Mesenchymal stem cell (in vitro differentiated cells and primary cell): ENCODE measurements around the gene ADSL.

ENCODE experiments used
- DNase-seq: peaks from one replicate; pipeline ENCODE4 v3.0.0-alpha.2; 2013
- H2AFZ ChIP-seq: one replicate; pipeline ENCODE4 v1.6.1; 2013; ENCODE audit warnings: low read depth, mild to moderate bottlenecking, control low read depth, inconsistent platforms, low read length, moderate library complexity
- H2AK5ac ChIP-seq: 2 replicates; pipeline ENCODE4 v1.6.1; 2013; ENCODE audit warnings: low read length, moderate library complexity, mild to moderate bottlenecking, inconsistent platforms; ENCODE audit not compliant: severe bottlenecking
- H2BK120ac ChIP-seq: one replicate; pipeline ENCODE4 v1.6.1; 2013; ENCODE audit warnings: low read depth, mild to moderate bottlenecking, inconsistent platforms, low read length, moderate library complexity
- H2BK12ac ChIP-seq, 2 experiments: one replicate each; pipeline ENCODE4 v1.6.1; 2013; ENCODE audit warnings: inconsistent platforms in 2 of 2, low read length in 2 of 2, mild to moderate bottlenecking in 2 of 2, moderate library complexity in 2 of 2, control low read depth in 1 of 2
- H2BK15ac ChIP-seq: one replicate; pipeline ENCODE4 v1.6.1; 2013; ENCODE audit warnings: mild to moderate bottlenecking, low read depth, inconsistent platforms; ENCODE audit not compliant: poor library complexity, severe bottlenecking
- H2BK5ac ChIP-seq: 2 replicates; pipeline ENCODE4 v1.6.1; 2013; ENCODE audit warnings: low read depth, mild to moderate bottlenecking, low read length, control low read depth, inconsistent platforms; ENCODE audit not compliant: poor library complexity, severe bottlenecking
- H3K14ac ChIP-seq, 2 experiments: one replicate each; pipeline ENCODE4 v1.6.1; 2013; ENCODE audit warnings: inconsistent platforms in 2 of 2, low read length in 2 of 2, control low read depth in 1 of 2, mild to moderate bottlenecking in 1 of 2, moderate library complexity in 1 of 2
- H3K18ac ChIP-seq, 2 experiments: one replicate each; pipeline ENCODE4 v1.6.1; 2013; ENCODE audit warnings: inconsistent platforms in 2 of 2, low read length in 2 of 2, control low read depth in 1 of 2, low read depth in 1 of 2, mild to moderate bottlenecking in 1 of 2
- H3K23ac ChIP-seq, 2 experiments: one replicate each; pipeline ENCODE4 v1.6.1; 2013; ENCODE audit warnings: inconsistent platforms in 2 of 2, low read length in 2 of 2, mild to moderate bottlenecking in 2 of 2, moderate library complexity in 2 of 2, control low read depth in 1 of 2
- H3K27ac ChIP-seq: 2 replicates; pipeline ENCODE4 v1.5.1; 2013; ENCODE audit warnings: mild to moderate bottlenecking, moderate library complexity, low read length, control low read depth, inconsistent platforms; ENCODE audit not compliant: poor library complexity, severe bottlenecking
- H3K27me3 ChIP-seq, 2 experiments: 2 replicates each; pipeline versions ENCODE4 v1.6.1 to v1.7.0; 2013; ENCODE audit warnings: low read length in 2 of 2, mild to moderate bottlenecking in 2 of 2, moderate library complexity in 2 of 2, control low read depth in 1 of 2, inconsistent platforms in 1 of 2; ENCODE audit not compliant: control insufficient read depth in 1 of 2, insufficient read depth in 1 of 2
- H3K36me3 ChIP-seq, 2 experiments: 2 replicates each; pipeline versions ENCODE4 v1.6.1 to v1.7.0; 2013; ENCODE audit warnings: low read length in 2 of 2, control low read depth in 1 of 2, inconsistent platforms in 1 of 2, low read depth in 1 of 2, mild to moderate bottlenecking in 1 of 2; ENCODE audit not compliant: insufficient read depth in 2 of 2, control insufficient read depth in 1 of 2
- H3K4ac ChIP-seq, 2 experiments: one replicate each; pipeline ENCODE4 v1.6.1; 2013; ENCODE audit warnings: inconsistent platforms in 2 of 2, low read length in 2 of 2, mild to moderate bottlenecking in 2 of 2, moderate library complexity in 2 of 2, control low read depth in 1 of 2, low read depth in 1 of 2
- H3K4me1 ChIP-seq: 2 replicates; pipeline ENCODE4 v1.6.1; 2013; ENCODE audit warnings: low read depth, low read length, control low read depth; ENCODE audit not compliant: control insufficient read depth, insufficient read depth
- H3K4me2 ChIP-seq: 2 replicates; pipeline ENCODE4 v1.6.1; 2013; ENCODE audit warnings: low read length, mild to moderate bottlenecking, inconsistent platforms; ENCODE audit not compliant: poor library complexity, severe bottlenecking
- H3K4me3 ChIP-seq, 2 experiments: 2 replicates each; pipeline versions ENCODE4 v1.5.1 to v1.7.0; 2013; ENCODE audit warnings: low read length in 2 of 2, mild to moderate bottlenecking in 2 of 2, control low read depth in 1 of 2, low read depth in 1 of 2; ENCODE audit not compliant: insufficient read depth in 1 of 2
- H3K79me1 ChIP-seq: replicated peaks from 2 replicates; pipeline ENCODE4 v1.6.1; 2013; ENCODE audit warnings: mild to moderate bottlenecking, control low read depth, low read length, inconsistent platforms; ENCODE audit not compliant: poor library complexity, severe bottlenecking
- H3K9ac ChIP-seq: 2 replicates; pipeline ENCODE4 v1.7.0; 2013; ENCODE audit warnings: mild to moderate bottlenecking, low read length, moderate library complexity
- H3K9me3 ChIP-seq: 2 replicates; pipeline ENCODE4 v1.7.0; 2013; ENCODE audit warnings: mild to moderate bottlenecking, low read length; ENCODE audit not compliant: control insufficient read depth
- H4K8ac ChIP-seq: one replicate; pipeline ENCODE4 v1.6.1; 2013; ENCODE audit warnings: inconsistent platforms, mild to moderate bottlenecking, low read length, moderate library complexity
- H4K91ac ChIP-seq: one replicate; pipeline ENCODE4 v1.6.1; 2013; ENCODE audit warnings: mild to moderate bottlenecking, low read length, inconsistent platforms
- WGBS: methylation state at CpG from one replicate; pipeline ENCODE4 v1.1.7; 2013; ENCODE audit warnings: mixed read lengths; 5-methylcytosine and 5-hydroxymethylcytosine counted together

Gene ADSL

GRCh38 chr22:40366068-40366467 is 19.8 kb downstream of the ADSL start:
- peaks cover 9% of the 10 kb centered on the region for H3K4me1 ChIP-seq
- no peak overlapping the region for H3K14ac ChIP-seq
- H3K4ac ChIP-seq, result no peak overlapping the region
- WGBS, result 98% methylated on average over 2 of the region's 2 CpGs
- no peak overlapping the region for H3K4me3 ChIP-seq
- H3K23ac ChIP-seq, result no peak overlapping the region
- H2AK5ac ChIP-seq, result no peak overlapping the region
- DNase-seq, result no peak
- H3K18ac ChIP-seq, result no peak overlapping the region
- H2BK5ac ChIP-seq, result no peak overlapping the region
- H3K27ac ChIP-seq, result no peak overlapping the region
- no peak overlapping the region for H3K9ac ChIP-seq
- H3K9me3 ChIP-seq, result no peaks in the 10 kb centered on the region
- H3K4me2 ChIP-seq, result no peak overlapping the region
- no peaks in the 10 kb centered on the region for H3K27me3 ChIP-seq
- H2BK12ac ChIP-seq, result no peak overlapping the region
- peaks cover 37 to 69% of the 10 kb centered on the region in 2 experiments for H3K36me3 ChIP-seq
- H4K91ac ChIP-seq, result no peak overlapping the region
- H2BK120ac ChIP-seq, result no peak overlapping the region
- H3K79me1 ChIP-seq, result peaks cover 10% of the 10 kb centered on the region
- H2BK15ac ChIP-seq, result no peak overlapping the region
- no peak overlapping the region for H2AFZ ChIP-seq
- no peak overlapping the region for H4K8ac ChIP-seq

GRCh38 chr22:40367342-40367741 is 21.0 kb downstream of the ADSL start:
- H3K4me1 ChIP-seq, result peaks cover 9% of the 10 kb centered on the region
- H3K9ac ChIP-seq, result no peak overlapping the region
- H4K8ac ChIP-seq, result no peak overlapping the region
- H3K18ac ChIP-seq, result no peak overlapping the region
- no peak for DNase-seq
- no peak overlapping the region for H2BK120ac ChIP-seq
- no peak overlapping the region for H3K14ac ChIP-seq
- no peak overlapping the region for H3K27ac ChIP-seq
- WGBS, result 93% methylated on average over 5 of the region's 6 CpGs
- H2AFZ ChIP-seq, result no peak overlapping the region
- peaks cover 28 to 56% of the 10 kb centered on the region in 2 experiments for H3K36me3 ChIP-seq
- peaks cover 8% of the 10 kb centered on the region for H3K79me1 ChIP-seq
- H2AK5ac ChIP-seq, result no peak overlapping the region
- no peak overlapping the region for H3K4ac ChIP-seq
- no peak overlapping the region for H3K23ac ChIP-seq
- H2BK15ac ChIP-seq, result no peak overlapping the region
- no peaks in the 10 kb centered on the region for H3K9me3 ChIP-seq
- H4K91ac ChIP-seq, result no peak overlapping the region
- no peak overlapping the region for H2BK5ac ChIP-seq
- no peak overlapping the region for H3K4me3 ChIP-seq
- H3K27me3 ChIP-seq, result no peaks in the 10 kb centered on the region
- H2BK12ac ChIP-seq, result no peak overlapping the region
- H3K4me2 ChIP-seq, result no peak overlapping the region

- no peak overlapping the region for H3K18ac ChIP-seq
- DNase-seq, result no peak
- 97% methylated on average over 6 of the region's 6 CpGs for WGBS
Measured at GRCh38 chr22:40368016-40368415, 21.7 kb downstream of the ADSL start.

GRCh38 chr22:40368836-40369235 is 22.5 kb downstream of the ADSL start:
- Histone ChIP-seq H4K91ac (no peak overlapping the region), H3K4me3 (no peak overlapping the region), H2AK5ac (no peak overlapping the region), H2BK120ac (no peak overlapping the region), H3K36me3 (peaks cover 21 to 53% of the 10 kb centered on the region in 2 experiments), H3K14ac (no peak overlapping the region), H3K4me2 (no peak overlapping the region), H3K23ac (no peak overlapping the region), H2BK5ac (no peak overlapping the region), H3K27me3 (no peaks in the 10 kb centered on the region), H3K4me1 (peaks cover 7% of the 10 kb centered on the region), H4K8ac (no peak overlapping the region), H3K4ac (no peak overlapping the region), H2AFZ (no peak overlapping the region), H3K9me3 (no peaks in the 10 kb centered on the region), H3K18ac (no peak overlapping the region), H2BK15ac (no peak overlapping the region), H3K79me1 (peaks cover 11% of the 10 kb centered on the region), H3K27ac (no peak overlapping the region), H3K9ac (no peak overlapping the region), H2BK12ac (no peak overlapping the region)
- WGBS, result 100% methylated on average over 1 of the region's 3 CpGs
- DNase-seq, result no peak

More at GRCh38 chr22:40368016-40368415, 21.7 kb downstream of the ADSL start:
- Histone ChIP-seq H3K79me1 (peaks cover 10% of the 10 kb centered on the region), H3K4ac (no peak overlapping the region), H4K91ac (no peak overlapping the region), H2BK12ac (no peak overlapping the region), H2BK5ac (no peak overlapping the region), H2AFZ (no peak overlapping the region), H3K27me3 (no peaks in the 10 kb centered on the region), H3K4me3 (no peak overlapping the region), H3K9ac (no peak overlapping the region), H3K27ac (no peak overlapping the region), H3K9me3 (no peaks in the 10 kb centered on the region), H3K4me2 (no peak overlapping the region), H4K8ac (no peak overlapping the region), H2BK15ac (no peak overlapping the region), H3K23ac (no peak overlapping the region), H3K4me1 (peaks cover 7% of the 10 kb centered on the region), H3K14ac (no peak overlapping the region), H2BK120ac (no peak overlapping the region), H2AK5ac (no peak overlapping the region), H3K36me3 (peaks cover 24 to 50% of the 10 kb centered on the region in 2 experiments)
